Stromal cell of bone marrow (primary cell): Measurements from ENCODE around the gene PARG.
"Not testable (repeated sequence)": the region's sequence is repeated elsewhere in the genome, so short reads cannot be mapped to it uniquely, and the experiment has no call there.

Source experiments
- DNase-seq: peaks from one replicate; pipeline ENCODE4 v3.0.0-alpha.2; 2012; ENCODE audit warnings: low read depth

The PARG gene

GRCh38 chr10:49827297-49827696 is 114.5 kb downstream of the PARG start:
- DNase-seq: no peak

GRCh38 chr10:49819234-49819958 is 122.4 kb downstream of the PARG start:
- no peak for DNase-seq

GRCh38 chr10:49817845-49818244 is 124.0 kb downstream of the PARG start:
- no peak for DNase-seq

DNA sequence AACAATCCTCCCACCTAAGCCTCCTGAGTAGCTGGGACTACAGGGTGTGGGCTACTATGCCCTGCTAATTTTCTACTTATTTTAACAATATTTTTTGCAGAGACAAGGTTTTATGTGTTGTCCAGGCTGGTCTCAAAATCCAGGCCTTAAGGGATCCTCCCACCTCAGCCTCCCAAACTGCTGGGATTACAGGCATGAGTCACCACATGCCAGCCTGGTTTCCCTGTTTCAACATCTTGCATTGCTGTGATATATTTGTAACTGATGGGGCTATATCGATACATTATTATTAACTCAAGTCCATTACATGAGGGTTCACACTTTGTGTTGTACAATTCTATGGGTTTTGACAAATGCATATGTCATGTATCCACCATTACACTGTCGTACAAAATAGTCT is 137.8 kb downstream of the PARG start:
- DNase-seq: no peak

- no peak for DNase-seq
These were observed 143.6 kb downstream of the PARG start for GRCh38 chr10:49798275-49798674.

- no peak for DNase-seq
These were observed 150.7 kb downstream of the PARG start for GRCh38 chr10:49791100-49791499.

- DNase-seq: no peak
These were observed 157.1 kb downstream of the PARG start for GRCh38 chr10:49784681-49785080.

DNA sequence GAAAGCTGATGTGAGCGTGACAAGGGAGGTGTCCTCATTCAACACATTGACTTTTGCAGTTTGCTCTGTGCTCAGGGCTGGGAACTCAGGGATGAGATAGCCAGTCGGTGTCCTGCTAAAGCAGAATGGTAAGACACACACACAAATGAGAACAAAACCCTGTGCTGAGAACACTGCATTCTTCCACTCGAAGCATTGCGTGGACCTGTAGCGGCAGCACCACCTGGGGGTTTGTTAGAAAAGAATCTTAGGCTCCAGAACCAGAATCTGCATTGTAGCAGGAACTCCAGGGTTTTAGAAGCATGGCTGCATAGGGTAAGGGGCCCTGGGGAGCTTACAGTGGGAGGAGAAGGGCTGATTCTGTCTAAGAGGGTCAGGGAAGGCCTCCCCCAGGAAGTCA is 158.2 kb downstream of the PARG start:
- DNase-seq: no peak

GRCh38 chr10:49781247-49781646 is 160.6 kb downstream of the PARG start:
- DNase-seq: no peak

DNA sequence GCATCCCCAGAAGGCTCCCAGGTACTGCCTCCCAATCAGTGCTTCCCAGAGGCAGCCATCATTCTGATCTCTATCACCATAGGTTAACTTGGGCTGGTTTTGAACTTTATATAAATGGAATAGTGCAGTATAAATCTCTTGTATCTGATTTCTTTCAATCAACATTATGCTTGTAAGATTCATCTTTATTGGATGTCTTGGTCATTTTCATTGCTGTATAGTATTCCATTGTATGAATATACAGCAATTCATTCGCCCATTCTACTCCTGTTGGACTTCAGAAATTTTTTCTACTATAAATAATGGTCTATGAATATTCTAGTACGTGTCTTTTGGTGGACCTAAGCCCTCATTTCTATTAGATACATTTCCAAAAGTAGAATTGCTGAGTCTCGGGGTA is 163.6 kb downstream of the PARG start:
- DNase-seq: no peak

DNA sequence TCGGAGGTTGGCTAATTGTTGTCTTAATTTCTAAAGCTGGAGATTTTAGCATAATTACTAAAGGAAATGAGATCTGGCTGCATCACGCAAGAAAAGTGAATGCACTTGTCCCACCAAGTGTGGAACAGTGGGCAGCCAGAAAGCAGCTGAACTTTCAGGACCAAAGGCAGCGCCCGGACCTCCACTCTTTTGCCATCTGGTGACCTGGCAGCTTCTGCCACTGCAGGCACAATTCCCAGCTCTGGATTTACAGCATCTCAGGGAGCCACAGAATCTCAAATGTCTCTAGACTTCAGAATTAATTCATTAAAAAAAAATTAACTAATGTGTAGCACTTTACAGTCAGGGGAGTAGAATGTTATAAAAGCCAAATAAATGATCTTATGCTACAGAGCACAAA is 165.0 kb downstream of the PARG start:
- no peak for DNase-seq

DNA sequence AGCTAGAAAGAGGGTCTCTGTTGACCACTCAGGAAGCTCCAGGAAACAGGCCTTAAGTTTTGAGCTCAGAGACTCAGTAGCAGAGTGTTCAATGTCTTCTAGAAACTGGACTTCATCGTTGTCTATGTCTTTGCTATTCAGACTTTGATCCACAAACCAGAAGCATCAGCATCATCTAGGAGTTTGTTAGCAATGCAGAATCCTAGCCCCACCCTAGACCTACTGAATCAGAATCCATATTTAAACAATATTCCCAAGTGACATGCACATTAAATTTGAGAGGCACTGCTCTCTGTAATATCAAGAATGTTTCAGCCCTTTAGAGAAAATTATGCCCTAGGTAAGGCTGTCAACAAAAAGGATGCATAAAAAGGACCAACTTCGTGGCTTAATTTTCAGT is 166.8 kb downstream of the PARG start:
- DNase-seq: no peak

- DNase-seq: not testable (repeated sequence)
These were observed 168.9 kb downstream of the PARG start for GRCh38 chr10:49772944-49773343.

GRCh38 chr10:49771046-49771445 is 170.8 kb downstream of the PARG start:
- DNase-seq: not testable (repeated sequence)

DNA sequence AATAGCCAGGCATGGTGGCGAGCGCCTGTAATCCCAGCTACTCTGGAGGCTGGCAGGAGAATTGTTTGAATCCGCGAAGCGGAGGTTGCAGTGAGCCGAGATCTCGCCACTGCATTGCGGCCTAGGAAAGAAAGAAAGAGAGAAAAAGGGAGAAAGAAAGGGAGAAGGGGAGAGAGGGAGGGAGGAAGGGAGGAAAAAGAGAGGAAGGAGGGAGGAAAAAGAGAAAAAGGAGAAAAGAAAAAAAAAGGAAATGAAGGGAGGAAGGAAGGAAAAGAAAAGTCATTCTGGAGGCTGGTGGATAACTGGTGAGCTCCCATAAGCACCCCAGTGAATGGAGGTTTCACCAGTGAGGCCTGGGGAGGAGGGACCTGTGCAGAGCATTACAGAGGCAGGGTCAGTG is 172.1 kb downstream of the PARG start:
- no peak for DNase-seq

DNA sequence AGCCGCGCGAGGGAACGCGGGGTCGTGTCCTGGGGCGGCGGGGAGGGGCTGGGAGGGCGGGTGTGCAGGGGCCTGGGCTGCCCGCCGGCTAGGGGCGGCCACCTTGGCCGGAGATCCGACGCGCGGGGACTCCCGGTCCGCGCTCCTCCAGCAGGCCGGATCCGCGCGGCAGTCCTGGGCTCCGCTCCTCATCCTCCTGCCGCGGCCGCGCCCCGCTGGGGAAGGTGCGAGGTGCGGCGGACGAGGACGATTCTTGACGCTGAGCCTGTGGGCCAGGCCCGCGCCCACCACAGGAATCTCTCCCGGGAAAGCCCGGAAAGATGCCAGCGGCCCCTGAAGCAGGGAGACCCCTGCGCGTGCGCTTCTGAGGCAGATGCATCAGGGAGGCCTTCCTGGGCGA is 173.1 kb downstream of the PARG start:
- DNase-seq: no peak

DNA sequence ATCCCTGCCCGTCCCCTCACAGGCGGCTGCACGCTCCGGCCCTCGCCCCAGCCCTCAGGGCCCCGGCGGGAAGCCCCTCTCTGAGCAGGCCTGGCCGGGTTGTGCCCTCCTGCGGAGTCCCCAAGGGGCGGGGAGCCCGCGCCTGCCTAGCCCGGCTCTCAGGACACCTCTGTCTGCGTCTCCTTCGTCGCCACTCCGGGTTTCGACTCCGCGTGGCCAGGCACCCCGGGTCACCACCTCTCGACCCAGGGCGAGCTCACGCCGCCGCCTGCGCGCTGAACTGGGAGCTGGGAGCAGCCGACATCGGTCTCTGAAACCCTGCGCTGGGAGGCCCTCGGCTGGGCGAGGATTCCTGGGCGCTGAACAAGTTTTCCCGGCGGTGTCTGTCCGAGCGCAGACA is 173.5 kb downstream of the PARG start:
- no peak for DNase-seq
